Pulmonary artery endothelial cell (primary cell): ENCODE measurements around the gene PSTPIP1. TPM values are rescaled to one million over a fixed set of nuclear protein-coding genes. Genes with fewer than 3 reads are reported as not detected.

Experiments
- DNase-seq: peaks from one replicate; pipeline ENCODE4 v3.0.0-alpha.2; 2011; ENCODE audit warnings: low read depth, low spot score
- total RNA-seq: library from RNA; depleted of rRNA; stranded (reverse); fragments of >200 nt; gene quantifications from 2 replicates; pipeline ENCODE4 v1.2.3, GENCODE V29; 2014

Gene PSTPIP1
- total RNA-seq, 1 donor from 2014 or later = 3.2 TPM

- no peak for DNase-seq
Measured at GRCh38 chr15:77030048-77030927, 35.4 kb downstream of the PSTPIP1 start.

DNA sequence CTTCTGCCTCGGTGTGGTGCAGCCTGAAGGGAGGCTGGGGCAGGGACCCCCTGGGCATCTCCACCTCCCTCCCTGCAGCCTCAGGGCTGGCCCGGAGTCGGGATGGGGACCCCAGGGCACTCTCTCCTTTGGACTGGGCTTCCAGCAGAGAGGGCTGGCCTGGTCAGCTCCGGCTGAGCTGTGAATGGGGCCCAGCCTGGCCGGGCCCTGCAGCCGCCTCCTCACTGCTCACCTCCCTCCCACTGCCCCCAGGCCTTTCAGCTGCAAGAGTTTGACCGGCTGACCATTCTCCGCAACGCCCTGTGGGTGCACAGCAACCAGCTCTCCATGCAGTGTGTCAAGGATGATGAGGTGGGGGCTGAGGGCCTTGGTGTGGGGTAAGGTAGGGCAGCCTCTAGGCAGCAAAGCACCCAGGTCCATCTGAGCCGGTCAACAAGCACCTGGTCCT, 36.0 kb downstream of the PSTPIP1 start:
- DNase-seq = no peak

GRCh38 chr15:77031376-77032050, 36.6 kb downstream of the PSTPIP1 start:
- no peak for DNase-seq

DNA sequence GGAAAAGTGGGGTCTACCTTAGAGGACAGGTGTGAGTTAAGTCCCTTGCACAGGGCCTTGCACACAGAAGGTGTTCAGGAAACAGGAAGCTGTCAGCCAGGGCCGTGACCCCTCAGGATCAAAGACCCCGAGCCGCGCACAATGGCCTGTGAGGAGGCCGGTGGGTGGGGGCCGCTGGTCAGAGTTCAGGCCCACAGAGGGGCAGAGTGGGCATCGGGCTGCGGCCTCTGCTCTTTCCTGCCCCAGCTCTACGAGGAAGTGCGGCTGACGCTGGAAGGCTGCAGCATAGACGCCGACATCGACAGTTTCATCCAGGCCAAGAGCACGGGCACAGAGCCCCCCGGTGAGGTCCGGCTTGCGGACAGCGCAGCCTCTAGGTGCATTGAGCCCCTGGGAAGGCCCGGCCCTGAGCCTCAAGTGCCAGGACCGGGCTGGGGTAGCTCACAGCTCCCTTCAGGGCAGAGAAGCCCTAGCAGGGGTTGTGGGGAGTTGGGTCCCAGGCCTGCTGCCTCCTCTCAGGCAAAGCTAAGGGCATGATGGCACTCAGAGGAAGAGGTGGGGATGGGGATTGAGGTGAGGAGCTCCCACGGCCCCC, 37.2 kb downstream of the PSTPIP1 start:
- DNase-seq = no peak

- DNase-seq = no peak
Measured at GRCh38 chr15:77032647-77033416, 37.9 kb downstream of the PSTPIP1 start.

GRCh38 chr15:77033417-77033728, 38.4 kb downstream of the PSTPIP1 start:
- DNase-seq = no peak

DNA sequence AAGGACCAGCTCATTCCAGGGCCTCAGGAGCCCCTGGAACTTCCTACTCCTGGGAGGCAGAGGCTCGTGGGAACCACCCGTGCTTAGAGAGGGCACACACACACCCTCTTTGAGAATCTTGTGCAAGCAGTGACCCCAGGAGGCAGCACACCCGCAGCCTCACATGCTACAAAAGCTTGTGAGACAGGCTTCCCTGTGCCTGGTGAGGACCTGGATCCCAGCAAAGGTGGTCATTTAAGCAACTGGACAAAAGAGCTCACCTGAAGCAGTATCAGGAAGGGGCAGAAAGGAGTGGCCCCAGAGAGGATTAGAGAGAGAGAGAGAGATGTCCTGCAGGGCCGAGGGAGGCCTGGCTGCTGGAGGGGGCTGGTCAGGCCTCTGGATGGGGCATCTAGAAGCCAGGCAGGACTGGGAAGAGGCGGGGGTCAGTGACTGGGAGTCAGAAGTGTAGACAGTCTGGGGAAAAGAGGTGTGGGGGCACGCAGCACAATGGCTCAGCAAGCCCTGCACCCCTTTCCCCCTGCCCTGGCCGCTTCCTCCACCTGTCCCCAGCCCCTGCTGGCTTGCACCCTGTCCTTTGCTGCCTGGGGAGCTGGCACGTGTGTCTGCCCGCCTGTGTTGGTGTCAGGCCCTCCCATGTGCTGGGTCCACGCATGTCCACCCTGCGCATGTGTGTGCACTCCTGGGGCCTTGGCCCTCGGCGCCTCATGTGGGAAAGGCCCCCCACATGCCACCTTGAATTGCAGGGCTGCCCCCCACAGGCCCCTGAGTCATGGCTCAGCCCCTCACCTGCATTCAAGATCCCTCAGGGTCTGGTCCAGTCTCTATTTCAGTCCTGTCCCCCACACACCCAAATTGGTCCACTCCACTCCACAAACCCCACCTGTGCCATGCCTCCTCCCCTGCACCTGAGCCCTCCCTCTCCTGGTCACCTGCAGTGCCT, 39.1 kb downstream of the PSTPIP1 start:
- no peak for DNase-seq

DNA sequence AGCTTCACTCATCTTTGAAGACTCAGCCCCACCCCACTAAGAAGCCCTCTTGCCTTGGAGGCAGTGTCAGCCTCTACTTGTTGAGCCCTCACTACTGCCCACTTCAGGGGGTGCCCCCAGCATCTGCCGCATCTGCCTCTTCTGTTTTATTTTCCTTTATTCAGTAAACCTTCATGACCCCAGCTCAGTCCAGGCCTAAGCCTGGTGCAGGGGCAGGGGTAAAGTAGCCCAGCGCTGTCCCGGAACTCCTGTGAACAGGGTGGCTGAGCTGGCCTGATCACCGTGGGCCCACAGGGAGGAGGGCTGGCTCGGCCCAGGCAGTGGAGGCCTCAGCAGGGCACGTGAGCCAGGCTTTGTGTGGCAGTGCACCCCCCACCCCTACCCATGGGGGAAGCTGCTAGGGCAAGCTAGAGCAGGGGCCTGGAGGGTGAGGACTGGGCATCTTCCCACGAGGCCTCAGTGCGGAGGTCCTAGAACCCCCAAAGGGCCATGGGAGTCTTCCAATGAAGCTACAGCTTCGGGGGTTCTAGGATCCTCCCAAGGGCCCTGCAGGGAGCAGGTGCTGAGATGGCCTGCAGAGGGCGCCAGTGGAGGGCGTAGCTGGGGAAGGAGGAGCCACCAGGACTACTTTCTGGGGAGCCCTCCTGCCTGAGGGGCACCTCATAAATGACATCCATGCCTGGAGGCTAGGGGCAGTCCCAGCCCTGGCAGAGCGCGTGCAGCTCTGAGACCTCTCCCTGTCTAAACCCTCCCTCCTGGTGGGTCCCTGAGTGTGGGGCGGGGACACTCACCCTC, 40.0 kb downstream of the PSTPIP1 start:
- DNase-seq = no peak

DNA sequence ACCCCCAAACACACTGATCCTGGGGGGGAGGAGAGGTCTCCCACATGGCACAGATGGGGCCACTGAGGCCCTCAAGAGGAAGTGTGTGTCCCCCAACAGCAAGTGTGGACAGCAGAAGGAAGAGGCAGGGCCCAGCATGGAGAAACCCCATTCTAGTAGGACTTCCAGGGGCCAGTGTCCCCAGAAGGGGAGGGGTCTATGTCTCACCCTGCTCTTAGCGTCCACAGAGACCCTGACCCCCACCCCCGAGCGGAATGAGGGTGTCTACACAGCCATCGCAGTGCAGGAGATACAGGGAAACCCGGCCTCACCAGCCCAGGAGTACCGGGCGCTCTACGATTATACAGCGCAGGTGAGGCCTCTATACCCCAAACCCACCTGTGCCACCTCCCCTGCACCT, 40.7 kb downstream of the PSTPIP1 start:
- no peak for DNase-seq

DNA sequence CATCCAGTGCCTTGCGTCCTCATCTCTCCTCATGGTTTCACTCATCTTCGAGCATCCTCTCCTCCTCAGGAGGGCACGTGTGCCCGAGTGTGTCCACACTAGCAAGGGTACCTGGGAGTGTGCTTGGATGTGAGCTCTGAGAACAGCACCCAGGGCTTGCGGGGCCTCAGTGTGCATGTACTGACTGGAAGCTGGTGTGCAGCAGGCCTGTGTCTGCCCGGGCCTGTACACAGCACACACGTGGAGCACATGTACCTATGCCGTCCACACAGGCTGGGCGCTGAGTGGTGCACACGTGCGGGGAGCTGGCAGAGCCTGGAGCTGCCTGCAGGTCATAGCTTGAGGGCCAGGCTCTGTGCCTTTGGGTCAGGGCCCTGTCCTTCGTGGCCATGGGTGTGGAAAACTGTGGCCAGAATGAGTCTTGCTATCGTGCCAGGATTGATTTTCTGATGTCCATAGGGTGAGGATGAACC, 41.1 kb downstream of the PSTPIP1 start:
- DNase-seq = no peak

DNA sequence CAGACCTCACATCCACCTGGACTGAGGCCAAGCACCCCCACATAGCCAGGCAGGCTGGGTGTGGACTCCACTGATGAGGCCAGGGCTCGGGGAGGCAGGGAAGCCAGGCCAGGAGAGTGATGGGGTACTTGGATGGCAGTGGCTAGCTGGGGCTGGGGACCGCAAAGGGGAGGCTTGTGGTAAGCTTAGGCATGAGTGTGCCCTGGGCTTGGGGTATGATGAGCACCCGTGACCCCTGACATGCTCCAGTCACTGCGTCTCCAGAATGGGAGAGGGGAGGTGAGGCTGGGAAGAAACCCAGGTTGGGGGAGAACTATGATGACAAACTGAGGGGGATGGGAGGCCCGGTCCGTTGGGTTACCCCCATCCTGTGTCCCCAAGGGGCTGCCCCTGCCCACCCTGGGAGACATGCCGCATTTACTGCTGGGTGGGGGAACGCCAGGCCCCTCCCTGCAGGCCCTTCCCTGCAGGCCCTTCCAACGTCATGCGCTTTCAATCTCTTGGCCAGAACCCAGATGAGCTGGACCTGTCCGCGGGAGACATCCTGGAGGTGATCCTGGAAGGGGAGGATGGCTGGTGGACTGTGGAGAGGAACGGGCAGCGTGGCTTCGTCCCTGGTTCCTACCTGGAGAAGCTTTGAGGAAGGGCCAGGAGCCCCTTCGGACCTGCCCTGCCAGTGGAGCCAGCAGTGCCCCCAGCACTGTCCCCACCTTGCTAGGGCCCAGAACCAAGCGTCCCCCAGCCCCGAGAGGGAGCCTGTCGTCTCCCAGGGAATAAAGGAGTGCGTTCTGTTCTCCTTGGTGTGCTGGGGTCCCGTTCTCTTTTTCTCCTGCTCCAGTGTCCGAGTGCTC, 41.8 kb downstream of the PSTPIP1 start:
- DNase-seq = no peak

GRCh38 chr15:77037388-77038209, 42.7 kb downstream of the PSTPIP1 start:
- no peak for DNase-seq

GRCh38 chr15:77038312-77039216, 43.6 kb downstream of the PSTPIP1 start:
- no peak for DNase-seq

DNA sequence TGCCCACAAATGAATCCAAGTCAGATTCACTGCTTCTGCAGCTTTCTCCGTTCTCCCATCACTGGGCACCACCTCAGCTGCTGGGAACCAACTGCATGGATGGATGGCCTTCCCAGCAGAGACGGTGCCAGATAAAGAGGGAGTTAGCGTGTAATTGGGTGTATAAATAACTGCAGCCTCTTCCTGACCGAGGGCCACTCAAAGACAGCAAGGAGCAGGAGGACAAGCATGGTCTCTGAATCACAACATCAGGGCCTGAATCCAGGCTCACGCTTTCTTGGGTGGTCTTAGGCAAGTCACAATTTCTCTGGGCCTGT, 44.2 kb downstream of the PSTPIP1 start:
- no peak for DNase-seq

- no peak for DNase-seq
Measured at GRCh38 chr15:77039848-77040247, 44.9 kb downstream of the PSTPIP1 start.

DNA sequence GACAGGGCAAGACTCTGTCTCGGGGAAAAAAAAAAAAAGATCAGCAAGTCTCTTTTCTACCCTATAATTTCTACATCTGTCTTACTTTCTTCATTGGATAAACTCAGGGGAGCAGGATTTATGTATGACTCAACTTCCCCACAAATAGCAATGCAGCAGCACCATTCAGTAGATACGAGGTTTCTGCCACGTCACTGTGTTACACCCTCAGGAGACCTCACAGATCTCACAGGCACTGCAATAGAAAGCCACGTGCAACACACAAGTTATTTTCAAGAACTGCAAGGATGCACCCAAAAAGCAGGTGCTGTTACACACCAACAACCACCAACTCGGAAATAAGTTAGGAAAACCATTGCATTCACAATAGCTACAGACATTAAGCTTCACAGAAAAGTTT, 45.7 kb downstream of the PSTPIP1 start:
- no peak for DNase-seq
